Activated naive CD4-positive, alpha-beta T cell treated with anti-CD3 and anti-CD28 coated beads, Interleukin-2, amount 50 U/mL, for 24 hours (primary cell): ENCODE measurements around the gene TP53AIP1.

ENCODE experiments used
- H3K27ac Mint-ChIP-seq: one replicate; pipeline ENCODE4 v1.8.0; 2021; ENCODE audit warnings: mild to moderate bottlenecking, mixed read lengths
- H3K27me3 Mint-ChIP-seq: one replicate; pipeline ENCODE4 v1.8.0; 2021; ENCODE audit warnings: mixed read lengths
- H3K36me3 Mint-ChIP-seq: one replicate; pipeline ENCODE4 v1.8.0; 2021; ENCODE audit warnings: mixed read lengths
- H3K4me1 Mint-ChIP-seq: one replicate; pipeline ENCODE4 v1.8.0; 2021; ENCODE audit warnings: mixed read lengths
- H3K4me3 Mint-ChIP-seq: one replicate; pipeline ENCODE4 v1.8.0; 2021; ENCODE audit warnings: mild to moderate bottlenecking, mixed read lengths
- H3K9me3 Mint-ChIP-seq: one replicate; pipeline ENCODE4 v1.8.0; 2021; ENCODE audit warnings: mixed read lengths

The TP53AIP1 gene, protein sequence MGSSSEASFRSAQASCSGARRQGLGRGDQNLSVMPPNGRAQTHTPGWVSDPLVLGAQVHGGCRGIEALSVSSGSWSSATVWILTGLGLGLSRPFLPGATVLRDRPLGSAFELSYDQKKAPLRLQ

DNA sequence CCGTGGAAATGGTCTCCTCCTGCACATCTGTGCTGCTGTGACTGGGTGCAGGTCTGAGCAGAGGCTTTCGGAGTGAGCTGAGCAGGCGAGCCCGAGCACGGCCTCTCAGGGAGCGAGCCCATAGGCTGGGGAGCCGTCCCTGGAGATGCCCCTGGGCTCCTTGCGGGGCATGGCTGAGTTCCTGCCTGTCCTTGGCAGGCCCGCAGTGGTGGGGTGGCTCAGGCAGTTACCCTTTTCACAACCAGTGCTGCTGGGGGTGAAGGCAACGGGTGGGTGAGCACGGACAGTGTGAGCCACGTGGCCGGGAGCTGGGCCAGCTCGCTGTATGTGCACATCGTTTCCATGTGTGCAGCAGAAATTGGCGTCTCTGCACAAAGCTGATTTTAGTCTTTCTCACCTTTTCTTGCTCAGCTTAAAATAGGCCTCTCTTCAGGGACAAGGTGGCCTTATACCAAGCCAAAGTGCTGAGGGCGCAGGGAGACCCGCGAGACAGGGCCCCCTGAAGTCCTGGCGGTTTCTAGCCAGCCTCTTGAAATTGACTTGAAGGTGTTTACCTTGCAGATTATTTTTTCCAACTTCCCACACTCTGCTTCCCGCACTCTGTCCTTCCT is at the start of gene TP53AIP1:
TSS of gene TP53AIP1 (minus strand) at position 55 of the 611 bp plus-strand sequence. CDS start 5,053 bp downstream, outside the sequence.
- H3K4me3 Mint-ChIP-seq, result no peak within 1 kb of the TSS
- H3K36me3 Mint-ChIP-seq, result no peaks in the 10 kb centered on the region
- H3K4me1 Mint-ChIP-seq, result no peaks in the 10 kb centered on the region
- no peaks in the 10 kb centered on the region for H3K9me3 Mint-ChIP-seq
- no peak within 1 kb of the TSS for H3K27ac Mint-ChIP-seq
- peaks cover 2% of the 10 kb centered on the region for H3K27me3 Mint-ChIP-seq

DNA sequence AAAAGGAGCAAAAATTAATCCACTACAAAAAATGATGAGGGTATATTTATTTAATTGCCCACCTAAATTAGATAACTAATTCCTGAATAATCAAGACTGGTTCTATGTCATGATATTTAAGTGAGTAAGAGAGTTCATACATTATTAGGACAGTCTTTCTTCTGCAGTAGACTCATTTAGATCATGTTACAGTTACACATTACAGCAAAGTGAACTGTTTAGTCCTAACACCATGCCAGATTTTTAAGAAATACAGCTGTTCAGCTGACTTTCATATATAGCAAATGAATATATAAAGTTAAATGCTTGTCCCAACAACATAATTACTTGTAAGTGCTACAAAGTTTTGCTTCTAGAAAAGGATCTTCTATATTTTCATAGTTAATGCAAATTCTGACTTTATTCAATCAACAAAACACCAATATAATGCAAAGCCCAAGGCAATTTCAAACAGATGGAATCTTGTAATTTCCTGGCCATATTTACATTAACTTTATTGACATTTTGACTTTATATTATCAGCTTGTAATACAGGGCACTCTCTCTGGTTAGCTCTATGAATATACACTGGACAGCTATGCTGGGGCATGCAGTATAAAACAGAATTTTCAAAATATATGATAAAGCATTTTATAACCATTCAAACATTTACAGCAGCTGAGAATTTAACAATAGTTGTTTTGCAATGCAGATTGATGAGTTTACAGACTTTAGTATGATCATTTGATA is 45.7 kb upstream of the TP53AIP1 start:
- no peaks in the 10 kb centered on the region for H3K27me3 Mint-ChIP-seq
- H3K4me3 Mint-ChIP-seq, result no peak overlapping the region
- no peak overlapping the region for H3K27ac Mint-ChIP-seq
- H3K9me3 Mint-ChIP-seq, result peaks cover 6% of the 10 kb centered on the region
- no peaks in the 10 kb centered on the region for H3K4me1 Mint-ChIP-seq
- peaks cover 5% of the 10 kb centered on the region for H3K36me3 Mint-ChIP-seq

DNA sequence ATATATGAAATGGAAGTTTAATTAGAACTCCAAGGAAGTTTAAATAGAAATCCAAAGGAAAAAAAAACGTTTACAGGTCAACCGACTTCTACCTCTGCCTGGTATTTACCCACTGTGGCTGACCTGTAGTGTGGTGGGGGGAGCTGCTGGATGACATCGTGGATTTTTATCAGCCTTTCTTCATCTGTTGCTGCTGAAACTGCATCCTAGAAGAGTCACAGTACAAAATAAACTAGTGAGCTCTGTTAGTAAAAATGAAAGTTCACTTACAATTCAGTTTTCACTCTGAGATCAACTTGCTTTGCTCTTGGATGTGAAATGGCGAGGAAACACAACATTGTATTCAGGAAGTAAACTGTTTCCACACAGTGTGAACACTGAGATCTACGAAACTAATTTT is 43.2 kb upstream of the TP53AIP1 start:
- peaks cover 6% of the 10 kb centered on the region for H3K9me3 Mint-ChIP-seq
- H3K36me3 Mint-ChIP-seq, result peaks cover 5% of the 10 kb centered on the region
- H3K4me3 Mint-ChIP-seq, result no peak overlapping the region
- H3K27me3 Mint-ChIP-seq, result no peaks in the 10 kb centered on the region
- H3K27ac Mint-ChIP-seq, result no peak overlapping the region
- no peaks in the 10 kb centered on the region for H3K4me1 Mint-ChIP-seq

DNA sequence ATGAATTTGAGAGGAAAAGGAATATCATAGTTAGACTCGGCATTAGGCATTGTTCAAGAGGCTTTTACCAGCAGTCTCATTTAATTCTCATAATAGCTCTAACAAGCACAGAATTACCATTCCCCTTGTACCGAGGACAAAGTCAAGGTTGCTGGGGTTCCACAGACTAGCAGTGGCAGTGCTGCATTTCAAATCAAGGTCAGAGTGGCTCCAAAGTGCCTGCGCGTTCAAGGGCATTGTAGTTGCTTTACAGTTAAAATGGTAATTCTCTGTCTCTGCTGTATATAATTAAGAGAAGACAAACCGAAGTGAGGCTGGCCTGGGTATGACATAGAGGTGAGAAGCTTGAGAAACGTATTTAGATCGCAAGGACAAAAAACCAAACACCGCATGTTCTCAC is 40.4 kb upstream of the TP53AIP1 start:
- Mint-ChIP-seq H3K4me1 (no peaks in the 10 kb centered on the region), H3K36me3 (peaks cover 8% of the 10 kb centered on the region), H3K9me3 (no peaks in the 10 kb centered on the region), H3K27ac (no peak overlapping the region), H3K4me3 (no peak overlapping the region), H3K27me3 (no peaks in the 10 kb centered on the region)

DNA sequence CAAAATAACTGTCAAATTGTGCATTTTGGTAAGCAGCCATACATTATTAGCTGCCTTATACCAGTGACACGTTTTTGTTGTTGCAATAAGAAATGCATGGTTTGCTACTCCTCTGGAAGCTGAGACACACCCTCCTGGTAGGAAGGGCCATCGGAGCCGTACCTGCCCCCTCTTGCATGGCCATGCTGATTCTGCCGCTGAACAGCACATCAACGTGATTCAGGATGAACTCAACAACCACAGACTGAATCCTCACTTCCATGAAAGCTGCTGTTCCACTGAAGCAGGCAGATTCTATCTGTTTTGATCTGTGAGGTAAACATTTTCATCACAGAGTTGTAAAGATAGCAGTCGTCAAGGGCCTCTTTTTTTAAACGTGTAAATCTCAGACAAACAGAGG is 38.6 kb upstream of the TP53AIP1 start:
- H3K36me3 Mint-ChIP-seq, result peaks cover 9% of the 10 kb centered on the region
- H3K4me1 Mint-ChIP-seq, result no peaks in the 10 kb centered on the region
- no peak overlapping the region for H3K4me3 Mint-ChIP-seq
- H3K27me3 Mint-ChIP-seq, result no peaks in the 10 kb centered on the region
- H3K27ac Mint-ChIP-seq, result no peak overlapping the region
- no peaks in the 10 kb centered on the region for H3K9me3 Mint-ChIP-seq

DNA sequence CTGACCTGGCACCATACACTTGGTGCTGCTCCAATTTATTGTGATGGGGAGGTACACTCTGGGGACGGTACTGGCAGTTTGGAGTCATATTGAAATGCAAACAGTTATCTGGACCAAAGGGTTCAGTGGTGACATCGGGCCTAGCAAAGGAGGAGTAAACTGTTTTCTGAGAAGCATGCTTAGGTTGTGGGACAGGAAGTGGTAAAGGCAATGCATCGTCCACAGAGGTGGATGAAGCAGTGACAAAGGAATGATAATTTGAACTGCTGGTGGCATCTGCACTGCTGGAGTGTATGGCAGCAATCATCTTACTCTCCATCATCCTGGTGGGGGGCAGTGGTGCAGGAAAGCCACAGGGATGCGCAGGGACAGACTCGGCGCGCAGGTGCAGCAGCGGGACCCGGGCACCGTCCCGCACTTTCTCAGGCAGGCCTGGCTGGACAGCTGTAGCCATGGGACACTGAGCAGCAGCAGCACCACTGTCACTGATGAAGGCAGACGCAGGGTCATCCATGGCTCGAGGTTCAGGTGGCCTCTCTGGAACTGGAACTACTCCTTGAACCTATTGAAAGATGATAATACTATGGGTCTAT is 28.0 kb upstream of the TP53AIP1 start:
- H3K36me3 Mint-ChIP-seq, result peaks cover 9% of the 10 kb centered on the region

DNA sequence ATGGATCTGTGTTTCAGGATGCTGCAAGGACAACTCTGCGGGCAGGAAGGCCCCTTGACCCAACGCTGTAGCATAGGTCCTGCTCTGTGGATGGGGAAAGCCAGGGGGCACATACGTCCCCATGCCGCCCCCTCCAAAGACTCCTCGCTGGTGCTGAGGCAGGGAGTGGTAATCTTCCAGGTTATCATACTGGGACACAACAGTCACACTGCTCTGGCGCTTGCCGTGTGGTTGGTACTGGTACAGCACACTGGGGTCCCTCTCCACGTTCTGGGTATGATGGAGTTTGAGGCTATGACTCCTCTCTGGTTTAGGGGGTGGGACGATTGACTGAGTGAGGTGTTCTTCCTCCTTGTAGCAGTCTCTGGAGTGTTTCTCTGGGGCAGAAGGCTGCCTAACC is 26.2 kb upstream of the TP53AIP1 start:
- Mint-ChIP-seq H3K4me3 (no peak overlapping the region), H3K27me3 (no peaks in the 10 kb centered on the region), H3K9me3 (no peaks in the 10 kb centered on the region), H3K27ac (no peak overlapping the region), H3K36me3 (peaks cover 9% of the 10 kb centered on the region), H3K4me1 (peaks cover 12% of the 10 kb centered on the region)

More for the DNA sequence above, 28.0 kb upstream of the TP53AIP1 start:
- no peaks in the 10 kb centered on the region for H3K27me3 Mint-ChIP-seq
- no peaks in the 10 kb centered on the region for H3K9me3 Mint-ChIP-seq
- peaks cover 7% of the 10 kb centered on the region for H3K4me1 Mint-ChIP-seq
- no peak overlapping the region for H3K4me3 Mint-ChIP-seq
- H3K27ac Mint-ChIP-seq, result no peak overlapping the region

DNA sequence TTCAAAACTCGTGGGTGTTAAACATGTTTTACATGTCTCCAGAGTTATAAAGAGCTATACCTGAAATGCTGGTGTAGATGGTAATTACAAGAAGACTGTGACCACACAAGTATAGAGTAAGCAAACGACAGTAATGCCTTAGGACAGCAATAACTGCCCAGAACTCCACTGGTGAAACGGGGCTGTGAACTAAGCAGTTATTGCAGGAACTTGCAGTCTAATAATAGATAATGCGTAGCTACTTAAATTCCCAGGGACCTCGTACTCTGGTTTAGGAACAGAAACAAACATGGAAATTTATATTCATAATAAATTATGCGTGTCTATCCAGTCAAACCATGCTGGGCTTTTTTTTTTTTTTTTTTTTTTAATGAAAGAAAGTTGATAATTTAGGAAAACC is 24.9 kb upstream of the TP53AIP1 start:
- Mint-ChIP-seq H3K27me3 (no peaks in the 10 kb centered on the region), H3K4me1 (peaks cover 15% of the 10 kb centered on the region), H3K4me3 (no peak overlapping the region), H3K27ac (no peak overlapping the region), H3K36me3 (peaks cover 9% of the 10 kb centered on the region), H3K9me3 (no peaks in the 10 kb centered on the region)

DNA sequence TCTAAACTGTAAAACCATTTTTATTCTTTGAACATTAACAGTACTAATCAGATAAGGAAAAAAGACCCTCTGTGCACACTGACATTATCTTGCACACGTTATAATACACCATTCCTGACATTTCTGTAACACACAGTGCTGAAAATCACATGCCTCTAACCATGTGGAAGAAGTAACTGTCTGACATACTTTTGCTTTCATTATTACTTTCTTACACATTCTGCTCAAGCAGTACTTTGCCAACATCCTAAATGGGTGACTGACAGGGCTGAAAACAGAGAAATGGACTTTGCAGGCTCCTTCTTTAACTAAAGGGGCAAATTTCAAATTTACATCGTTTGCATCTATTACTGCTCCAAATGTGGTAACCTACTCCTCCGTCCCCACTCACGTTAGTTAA is 22.8 kb upstream of the TP53AIP1 start:
- peaks cover 5% of the 10 kb centered on the region for H3K36me3 Mint-ChIP-seq
- H3K4me1 Mint-ChIP-seq, result peaks cover 12% of the 10 kb centered on the region
- no peaks in the 10 kb centered on the region for H3K27me3 Mint-ChIP-seq
- H3K4me3 Mint-ChIP-seq, result no peak overlapping the region
- no peak overlapping the region for H3K27ac Mint-ChIP-seq
- no peaks in the 10 kb centered on the region for H3K9me3 Mint-ChIP-seq

DNA sequence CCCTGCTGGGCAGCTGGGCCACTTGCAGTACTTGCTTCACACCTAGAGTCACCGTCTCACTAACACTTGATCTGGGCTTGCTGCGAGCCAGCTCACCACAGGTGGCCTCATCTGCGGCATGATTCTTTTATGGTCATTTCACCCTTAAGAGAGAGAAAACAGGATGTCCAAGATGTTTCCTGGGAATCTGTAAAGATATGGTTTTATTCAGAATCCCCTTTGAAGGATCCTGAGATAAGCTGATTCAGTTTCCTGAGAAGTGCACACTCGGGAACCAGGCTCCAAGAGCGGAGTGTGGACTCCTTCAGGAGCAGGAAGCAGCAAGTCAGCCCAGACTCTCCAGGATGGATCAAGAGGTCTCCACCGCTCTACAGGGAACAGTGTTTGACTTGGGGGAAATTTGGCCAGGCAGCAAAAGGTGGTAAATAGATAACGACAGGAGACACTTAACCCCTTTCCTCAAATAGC is 21.8 kb upstream of the TP53AIP1 start:
- no peaks in the 10 kb centered on the region for H3K9me3 Mint-ChIP-seq
- H3K4me3 Mint-ChIP-seq, result no peak overlapping the region
- H3K36me3 Mint-ChIP-seq, result no peaks in the 10 kb centered on the region
- no peaks in the 10 kb centered on the region for H3K27me3 Mint-ChIP-seq
- H3K27ac Mint-ChIP-seq, result no peak overlapping the region
- peaks cover 11% of the 10 kb centered on the region for H3K4me1 Mint-ChIP-seq

DNA sequence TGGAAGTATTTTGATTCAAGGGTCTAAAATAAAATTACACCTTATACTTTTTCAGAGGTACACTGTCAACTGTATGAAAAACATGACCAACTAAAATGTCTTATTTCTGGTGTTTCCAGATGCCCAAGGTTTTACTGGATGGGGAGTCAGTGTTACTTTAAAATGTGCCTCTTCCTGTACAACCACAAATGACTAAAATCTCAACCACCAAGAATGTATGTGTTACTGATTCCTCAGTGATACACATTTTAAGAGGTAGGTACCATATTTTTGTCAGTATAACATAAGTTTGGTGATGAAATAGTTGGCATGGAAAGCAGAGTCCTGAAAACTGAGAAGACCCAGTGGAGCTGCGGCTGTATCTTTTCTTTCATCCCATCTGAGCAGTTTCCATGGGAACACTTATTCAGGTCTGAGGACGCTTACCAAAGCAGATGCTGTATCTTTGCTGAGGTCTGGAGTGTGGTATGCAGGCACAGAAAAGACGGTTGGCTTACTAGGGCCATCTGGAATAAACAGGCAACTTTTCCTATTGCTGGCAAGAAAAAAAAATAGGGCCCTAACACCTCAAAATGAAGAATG is 21.2 kb upstream of the TP53AIP1 start:
- Mint-ChIP-seq H3K36me3 (no peaks in the 10 kb centered on the region), H3K4me1 (peaks cover 11% of the 10 kb centered on the region), H3K27me3 (no peaks in the 10 kb centered on the region), H3K27ac (no peak overlapping the region), H3K4me3 (no peak overlapping the region), H3K9me3 (no peaks in the 10 kb centered on the region)

DNA sequence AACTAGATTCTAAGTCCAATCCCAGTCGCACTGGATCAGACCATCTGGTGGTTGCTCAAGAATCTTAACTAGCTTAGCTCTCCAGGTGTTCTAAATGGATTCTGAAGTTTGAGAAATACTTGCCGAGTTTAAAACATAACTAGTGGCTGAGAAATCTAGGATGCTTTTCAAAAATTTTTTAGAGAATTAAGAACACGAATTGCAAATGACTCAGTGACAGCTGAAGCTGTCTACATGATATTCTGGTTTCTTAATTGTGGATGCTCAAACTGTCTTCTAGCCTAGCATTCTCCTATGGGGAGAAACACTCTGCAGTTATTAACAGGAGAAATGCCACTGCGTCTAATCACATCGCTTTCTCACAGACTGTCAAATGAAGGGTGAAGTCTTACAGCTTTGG is 20.2 kb upstream of the TP53AIP1 start:
- Mint-ChIP-seq H3K27me3 (no peaks in the 10 kb centered on the region), H3K27ac (no peak overlapping the region), H3K4me3 (no peak overlapping the region), H3K36me3 (no peaks in the 10 kb centered on the region), H3K9me3 (no peaks in the 10 kb centered on the region), H3K4me1 (peaks cover 11% of the 10 kb centered on the region)

DNA sequence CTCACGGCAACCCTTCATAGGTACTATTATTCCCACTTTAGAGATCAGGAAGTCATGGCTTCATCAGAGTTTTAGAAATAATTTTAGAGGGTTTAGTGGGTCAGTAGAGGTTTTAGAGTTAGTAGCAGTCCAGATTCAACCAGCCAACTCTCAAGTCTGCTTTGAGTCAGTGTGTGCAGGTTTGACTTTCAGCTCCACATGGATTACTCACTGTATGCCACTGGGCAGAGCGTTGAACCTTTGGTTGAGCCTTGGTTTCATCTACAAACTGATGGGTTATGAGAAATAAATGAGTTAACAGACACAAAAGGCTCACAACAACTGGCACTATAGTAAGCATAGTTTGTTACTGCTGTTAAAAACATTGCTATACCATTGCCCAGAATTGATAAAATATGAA is 19.0 kb upstream of the TP53AIP1 start:
- Mint-ChIP-seq H3K36me3 (no peaks in the 10 kb centered on the region), H3K9me3 (no peaks in the 10 kb centered on the region), H3K4me1 (peaks cover 11% of the 10 kb centered on the region), H3K27ac (no peak overlapping the region), H3K27me3 (peaks cover 3% of the 10 kb centered on the region), H3K4me3 (no peak overlapping the region)

DNA sequence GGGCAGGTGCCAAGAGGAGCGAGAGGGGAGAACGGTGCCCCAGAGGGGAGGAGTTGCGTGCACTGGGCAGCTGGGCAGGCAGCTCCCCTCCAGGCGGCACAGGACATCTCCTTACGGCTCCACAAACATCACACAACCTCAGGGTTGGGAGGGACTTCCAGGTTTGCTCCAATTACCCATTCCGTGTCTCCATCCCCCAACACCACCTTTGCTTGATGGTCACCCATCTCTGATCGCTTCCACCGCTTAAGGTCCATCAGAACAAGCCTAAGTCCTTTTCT is 14.5 kb upstream of the TP53AIP1 start:
- H3K27ac Mint-ChIP-seq, result no peak overlapping the region
- peaks cover 3% of the 10 kb centered on the region for H3K27me3 Mint-ChIP-seq
- peaks cover 3% of the 10 kb centered on the region for H3K4me1 Mint-ChIP-seq
- H3K9me3 Mint-ChIP-seq, result no peaks in the 10 kb centered on the region
- no peaks in the 10 kb centered on the region for H3K36me3 Mint-ChIP-seq
- no peak overlapping the region for H3K4me3 Mint-ChIP-seq

DNA sequence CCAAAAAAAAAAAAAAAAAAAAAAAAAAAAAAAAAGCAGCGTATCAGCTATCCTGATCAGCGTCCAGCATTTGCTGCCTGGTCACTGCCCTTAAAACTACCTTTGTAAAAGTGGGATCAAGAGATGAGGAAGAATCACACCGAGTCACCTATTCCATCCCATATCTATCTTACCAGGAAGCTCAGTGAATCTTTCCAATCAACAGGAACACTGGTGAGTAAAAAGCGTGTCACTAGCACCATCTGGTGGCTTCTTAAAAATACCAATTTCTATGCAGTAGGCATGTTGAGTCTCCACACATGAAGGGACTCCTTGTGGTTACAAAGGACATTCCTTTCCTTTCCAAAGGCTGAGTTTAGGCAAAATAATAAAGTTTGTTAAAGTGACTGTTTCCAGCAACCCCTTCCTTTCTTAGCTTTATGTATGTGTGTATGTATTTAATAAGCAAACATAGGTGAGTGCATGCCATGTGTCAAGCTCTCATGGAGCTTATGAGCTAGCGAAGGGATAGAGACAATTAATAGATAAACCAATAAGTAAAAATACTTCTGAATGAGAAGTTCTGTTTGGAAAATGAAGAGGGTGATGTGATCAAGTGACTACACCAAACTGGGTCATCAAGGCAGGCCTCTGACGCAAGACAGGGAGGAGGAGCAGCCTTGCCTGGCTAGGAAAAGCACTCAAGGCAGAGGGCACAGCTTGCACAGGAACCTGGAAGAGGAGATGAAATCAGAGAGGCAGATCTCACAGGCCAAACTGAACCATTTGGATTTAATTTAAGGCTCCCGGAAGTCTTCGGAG is 13.9 kb upstream of the TP53AIP1 start:
- no peaks in the 10 kb centered on the region for H3K36me3 Mint-ChIP-seq
- H3K4me1 Mint-ChIP-seq, result peaks cover 3% of the 10 kb centered on the region
- H3K27ac Mint-ChIP-seq, result no peak overlapping the region
- peaks cover 3% of the 10 kb centered on the region for H3K27me3 Mint-ChIP-seq
- H3K9me3 Mint-ChIP-seq, result no peaks in the 10 kb centered on the region
- no peak overlapping the region for H3K4me3 Mint-ChIP-seq
